Kidney tubule cell (primary cell): ENCODE data around the gene DPYD.

Experiments used
- DNase-seq: peaks from one replicate; pipeline ENCODE4 v3.0.0-alpha.2; 2018; ENCODE audit warnings: low spot score

The DPYD gene

DNA sequence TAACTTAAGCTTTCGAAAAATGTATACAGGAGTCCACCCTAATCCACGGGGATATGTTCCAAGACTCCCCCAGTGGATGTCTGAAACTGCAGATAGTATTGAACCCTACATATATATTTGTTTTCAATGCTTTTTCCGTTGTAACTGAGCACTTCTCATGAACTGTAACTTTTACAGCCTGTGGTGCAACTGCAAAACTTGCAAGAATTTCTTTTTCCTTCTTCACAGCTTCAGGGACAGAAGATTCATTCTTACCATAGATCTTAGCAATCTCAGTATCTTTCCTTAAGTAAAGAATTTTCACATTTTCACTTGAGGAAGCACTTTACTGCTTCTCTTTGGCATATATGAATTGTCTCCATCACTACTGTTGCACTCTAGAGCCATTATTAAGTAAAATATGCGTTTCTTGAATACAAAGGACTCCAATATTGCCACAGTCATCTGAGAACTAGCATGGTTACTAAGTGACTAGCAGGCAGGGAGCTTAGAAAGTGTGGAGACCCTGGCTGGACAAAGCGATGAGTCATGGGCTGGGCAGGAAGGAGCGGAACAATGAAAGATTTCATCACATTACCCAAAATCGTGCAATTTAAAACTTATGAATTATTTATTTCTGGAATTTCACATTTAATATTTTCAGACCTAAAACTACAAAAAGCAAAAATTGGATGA is 14.1 kb downstream of the DPYD start:
- DNase-seq = peak; percentile 78

DNA sequence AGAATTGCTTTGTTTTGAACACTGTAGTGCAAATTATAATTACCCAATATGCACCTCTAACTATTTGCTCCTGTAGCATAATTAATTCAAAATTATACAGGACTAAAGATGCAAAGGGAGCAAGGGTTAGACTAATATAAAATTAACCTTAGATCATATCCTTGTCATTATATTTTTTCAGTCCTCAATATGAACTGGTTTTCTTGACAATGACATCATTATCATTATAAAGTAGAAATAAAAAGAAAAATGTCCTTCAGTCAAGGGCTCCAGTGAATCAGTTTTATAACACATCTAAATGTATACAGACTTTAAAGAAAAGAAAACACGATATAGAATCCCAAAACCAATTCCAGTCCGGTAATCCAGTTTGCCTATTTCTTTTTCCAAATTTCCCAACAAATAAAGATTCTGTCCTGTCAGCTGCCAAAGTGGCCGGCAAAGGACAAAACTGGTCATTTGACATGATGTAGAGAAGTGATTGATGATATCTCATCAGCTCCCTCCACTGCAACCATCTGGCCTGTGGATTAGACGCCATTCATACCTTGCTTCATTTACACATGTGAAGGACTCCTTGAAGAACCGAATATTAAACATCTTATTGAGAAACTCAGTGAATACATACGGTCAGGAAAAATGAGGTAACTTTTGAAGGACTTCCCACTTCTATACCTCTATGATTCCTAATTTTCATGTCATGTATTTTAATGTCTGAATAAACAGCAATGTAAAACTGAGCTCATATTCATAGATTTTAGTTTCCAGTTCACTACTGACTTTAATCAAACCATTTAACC is 15.5 kb downstream of the DPYD start:
- DNase-seq = no peak

DNA sequence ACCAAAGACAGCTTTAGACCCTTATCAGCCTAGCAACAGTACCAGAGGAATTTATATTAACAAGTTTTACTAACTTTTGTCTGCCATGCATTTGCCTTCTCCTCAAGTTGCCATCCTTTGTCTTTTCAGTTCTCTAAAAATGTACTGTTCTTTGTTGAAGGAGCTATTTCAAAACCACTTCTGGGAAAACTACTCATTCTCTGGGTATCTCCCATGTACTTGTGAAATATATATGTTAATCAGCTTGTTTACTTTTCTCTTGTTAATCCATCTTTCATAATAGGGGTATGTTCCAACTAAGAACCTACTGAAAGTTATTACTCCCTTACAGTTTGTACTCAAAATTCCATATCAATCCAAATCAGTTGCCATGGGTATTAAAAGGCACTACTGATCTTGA is 16.3 kb downstream of the DPYD start:
- no peak for DNase-seq

DNA sequence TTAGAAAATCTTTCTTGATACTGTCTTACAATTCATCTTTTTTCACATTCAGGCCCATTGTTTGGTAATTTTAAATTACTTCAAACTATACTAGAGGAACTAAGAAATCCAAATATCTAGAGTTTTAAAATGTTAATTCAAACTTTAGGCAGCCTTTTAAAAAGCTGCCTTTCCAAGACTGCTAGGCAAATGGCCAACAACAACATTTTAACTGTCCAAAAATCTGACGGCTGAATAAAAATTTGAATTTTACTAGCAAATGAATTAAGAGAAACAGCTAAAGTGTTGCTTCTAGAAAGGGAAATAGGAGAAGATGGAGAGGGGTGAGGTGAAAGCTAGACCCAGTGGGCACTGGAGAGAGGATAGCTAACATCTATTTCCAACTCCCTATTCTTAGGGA is 17.2 kb downstream of the DPYD start:
- no peak for DNase-seq

DNA sequence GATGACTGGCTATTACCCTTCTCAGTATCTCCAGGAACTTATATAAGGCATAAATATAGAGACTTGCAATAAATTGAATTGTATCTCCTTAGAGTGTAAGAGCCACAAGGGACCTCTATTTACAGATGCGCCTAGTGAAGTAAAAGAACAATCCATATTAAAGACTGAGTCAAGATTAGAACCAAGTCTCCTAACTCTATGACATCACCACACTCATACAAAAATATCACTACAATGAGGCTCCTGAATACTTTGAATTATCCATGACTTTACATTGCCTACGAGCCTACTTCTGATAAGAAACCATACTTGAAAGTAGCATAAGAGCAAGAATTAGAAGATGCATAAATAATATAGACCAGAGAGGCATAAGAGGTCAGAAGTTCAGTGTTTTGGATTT is 18.8 kb downstream of the DPYD start:
- DNase-seq = no peak

DNA sequence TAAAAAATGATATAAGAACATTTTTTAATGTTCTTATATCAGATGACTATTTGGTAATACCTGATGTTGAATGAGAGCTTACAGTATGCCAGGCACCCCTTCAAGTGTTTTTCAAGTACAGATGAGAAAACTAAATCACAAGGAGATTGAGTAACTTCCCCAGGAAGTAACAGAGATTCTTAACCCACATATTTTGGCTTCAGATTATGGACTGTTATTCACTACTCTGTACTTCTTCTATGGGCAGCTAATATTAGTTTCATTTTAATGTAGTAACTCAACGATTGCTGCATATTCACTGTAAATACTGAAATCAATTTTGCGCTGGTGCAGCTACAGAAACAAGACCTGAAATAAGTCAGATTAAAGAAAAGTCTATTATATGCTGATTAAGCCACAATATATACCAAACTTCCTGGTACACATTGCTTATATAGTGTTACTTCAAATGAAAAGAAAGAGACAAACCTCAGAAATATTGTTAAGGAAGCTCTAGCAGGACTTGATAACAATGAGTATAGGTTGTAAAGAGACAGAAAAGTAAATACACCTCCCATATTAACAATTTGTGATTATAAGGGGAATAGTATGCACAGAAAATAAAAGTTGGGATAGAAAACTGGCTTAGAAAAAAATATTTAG is 19.7 kb downstream of the DPYD start:
- no peak for DNase-seq

DNA sequence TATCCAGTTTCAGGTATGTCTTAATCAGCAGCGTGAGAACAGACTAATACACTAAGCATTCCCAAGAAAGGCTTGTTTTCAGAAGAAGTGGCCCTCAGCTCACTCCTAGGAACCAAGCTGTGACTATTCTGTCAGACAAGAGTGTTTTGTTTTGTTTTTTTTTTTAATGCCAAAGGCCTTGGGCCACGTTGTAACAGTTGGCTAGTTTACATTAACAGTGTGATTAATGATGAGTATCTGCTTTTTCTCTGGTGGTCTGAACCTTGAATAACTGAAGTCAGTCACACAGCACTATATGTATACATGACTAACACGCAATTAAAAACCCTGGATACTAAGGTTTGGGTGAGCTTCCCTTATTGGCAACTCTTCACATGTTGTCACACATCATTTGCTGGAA is 21.9 kb downstream of the DPYD start:
- peak; percentile 43 for DNase-seq

DNA sequence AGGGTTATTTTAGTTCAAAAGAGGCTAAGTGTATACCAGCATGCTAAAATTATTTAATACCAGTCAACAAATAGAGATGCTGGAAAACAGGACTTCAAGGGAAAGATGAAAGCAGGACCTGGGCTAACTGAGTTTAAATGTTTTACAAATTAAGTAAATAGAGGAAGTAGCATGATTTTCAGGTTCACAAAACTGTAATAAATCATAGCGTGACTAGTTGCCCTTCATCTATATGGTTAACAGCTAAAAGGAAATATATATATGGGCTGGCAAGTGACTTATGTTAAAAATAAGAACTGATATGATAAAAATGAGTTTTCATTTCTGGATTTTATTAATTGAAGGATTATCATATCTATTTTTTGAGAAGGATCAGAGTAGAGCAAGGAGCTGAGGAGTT is 25.6 kb downstream of the DPYD start:
- DNase-seq = no peak

DNA sequence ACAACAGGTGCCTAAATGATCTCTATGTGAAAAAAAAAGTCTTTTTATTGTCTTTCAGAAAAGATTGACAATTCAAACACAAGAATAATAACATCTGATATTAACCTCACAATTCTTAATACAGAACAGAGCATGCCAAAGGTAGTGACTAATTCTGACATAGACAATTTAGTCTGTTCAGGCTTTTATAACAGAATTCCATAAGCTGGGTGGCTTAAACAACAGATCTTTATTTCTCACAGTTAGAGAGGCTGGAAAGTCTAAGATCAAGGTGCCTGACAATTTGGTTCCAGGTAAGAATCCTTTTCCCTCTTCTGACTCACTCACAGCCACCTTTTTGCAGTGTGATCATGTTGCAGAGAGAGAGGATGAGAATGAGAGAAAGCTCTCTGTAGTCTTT is 27.0 kb downstream of the DPYD start:
- DNase-seq = peak; percentile 23

DNA sequence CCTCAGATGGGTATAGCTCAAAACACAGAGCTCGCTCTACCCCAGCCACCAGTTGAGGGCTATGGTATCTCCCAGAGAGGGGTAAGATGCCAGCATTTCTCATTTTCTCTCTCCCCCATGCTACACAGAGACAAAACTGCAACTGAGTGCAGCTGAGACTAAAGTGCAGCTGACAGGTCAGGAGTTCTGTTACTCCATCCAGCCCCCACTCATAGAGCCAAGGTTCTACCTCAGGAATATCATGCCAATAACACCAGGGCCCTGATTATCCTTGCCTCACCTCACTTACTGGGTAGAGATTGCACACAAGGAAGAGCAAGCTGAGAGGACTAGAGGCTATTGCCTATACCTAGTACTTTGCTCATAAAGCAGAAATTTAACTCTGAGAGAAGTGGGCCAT is 34.6 kb downstream of the DPYD start:
- no peak for DNase-seq

DNA sequence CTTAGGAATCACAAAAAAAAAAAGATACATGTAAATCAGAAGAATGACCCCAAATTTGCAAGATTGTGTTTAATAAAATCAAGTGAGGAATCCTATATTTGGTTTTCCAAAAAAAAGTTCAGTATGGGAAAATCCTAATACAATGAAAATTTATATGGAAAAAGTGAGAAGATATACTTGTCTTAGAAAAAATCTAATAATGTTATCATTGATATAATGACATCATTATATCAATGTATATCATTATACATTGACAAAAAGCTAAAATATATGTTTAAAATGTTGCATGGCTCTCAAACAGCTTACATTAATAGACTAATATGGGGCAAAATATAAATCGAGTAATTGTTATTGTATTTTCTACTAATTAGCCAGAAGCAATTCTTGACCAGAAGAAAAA is 37.0 kb downstream of the DPYD start:
- DNase-seq = no peak

DNA sequence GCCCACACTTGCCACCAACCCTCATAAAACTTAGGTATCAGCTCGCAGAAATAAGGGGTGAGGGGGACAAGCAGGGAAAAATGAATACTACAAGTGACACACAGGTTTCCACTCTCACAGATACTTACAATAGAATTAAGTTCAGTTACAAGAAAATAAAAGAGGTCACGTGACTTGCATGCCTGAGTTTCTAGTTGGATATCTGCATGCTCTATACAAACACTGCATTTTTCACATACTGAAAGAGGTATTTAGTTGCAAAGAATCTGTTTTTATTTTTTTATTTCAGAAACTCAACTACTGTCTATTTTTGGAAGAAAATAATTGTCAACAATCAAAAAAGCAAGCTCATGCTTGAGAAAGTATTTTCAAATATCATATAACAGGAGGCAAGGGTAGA is 43.5 kb downstream of the DPYD start:
- no peak for DNase-seq

DNA sequence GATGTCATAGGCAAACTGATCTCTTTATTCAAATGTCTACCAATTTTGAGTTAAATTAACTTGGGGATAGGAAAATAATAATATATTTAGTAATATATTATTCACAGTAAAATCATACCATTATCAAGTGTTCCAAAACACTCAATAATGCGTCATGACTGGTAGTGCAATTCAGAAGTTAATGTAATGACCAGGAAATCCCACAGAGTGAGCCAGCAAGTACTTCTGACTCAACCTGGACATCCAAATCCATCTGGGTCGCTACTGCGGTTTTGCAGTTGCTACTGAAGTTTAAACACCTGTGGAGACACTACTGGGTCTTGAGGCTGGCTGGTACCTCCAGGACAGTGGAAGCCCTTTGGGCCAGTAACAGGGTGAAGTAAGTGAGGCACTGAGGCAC is 44.8 kb downstream of the DPYD start:
- DNase-seq = no peak

DNA sequence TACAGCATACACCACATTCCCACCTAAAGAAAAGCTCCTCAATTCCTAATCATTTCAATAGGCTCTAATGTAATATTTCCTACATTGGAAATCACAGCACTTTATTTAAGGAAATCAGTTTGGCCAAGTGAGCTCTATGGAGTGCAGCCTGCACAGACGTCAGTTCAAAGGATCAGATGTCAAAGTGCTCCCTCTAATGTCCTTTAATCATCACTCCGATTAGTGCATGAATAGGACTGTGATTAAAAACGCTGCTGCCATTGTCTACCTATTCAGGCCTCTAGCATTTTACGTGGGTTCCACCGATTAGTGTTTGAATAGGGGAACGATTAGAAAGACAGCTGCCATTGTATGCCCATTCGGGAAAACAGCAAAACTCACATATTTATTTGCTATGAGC is 50.2 kb downstream of the DPYD start:
- DNase-seq = no peak

DNA sequence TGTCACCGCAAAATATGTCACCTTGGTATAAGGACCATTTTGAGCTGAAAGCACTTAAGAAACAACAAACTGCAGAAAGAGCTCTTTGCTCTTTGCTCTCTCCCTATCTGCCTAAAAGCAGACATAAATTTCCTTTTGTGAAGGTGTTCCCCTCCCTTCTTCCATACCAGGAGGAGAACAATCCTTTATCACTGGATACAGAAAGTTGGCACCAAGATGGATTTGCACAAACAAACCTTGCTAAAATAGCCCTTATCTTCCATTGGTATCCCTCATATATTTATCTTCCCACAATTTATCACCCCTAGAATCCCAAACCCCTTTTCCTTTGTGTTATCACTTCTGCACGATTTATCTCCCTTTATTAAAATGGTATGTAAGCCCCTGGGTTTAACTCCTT is 51.4 kb downstream of the DPYD start:
- DNase-seq = no peak

DNA sequence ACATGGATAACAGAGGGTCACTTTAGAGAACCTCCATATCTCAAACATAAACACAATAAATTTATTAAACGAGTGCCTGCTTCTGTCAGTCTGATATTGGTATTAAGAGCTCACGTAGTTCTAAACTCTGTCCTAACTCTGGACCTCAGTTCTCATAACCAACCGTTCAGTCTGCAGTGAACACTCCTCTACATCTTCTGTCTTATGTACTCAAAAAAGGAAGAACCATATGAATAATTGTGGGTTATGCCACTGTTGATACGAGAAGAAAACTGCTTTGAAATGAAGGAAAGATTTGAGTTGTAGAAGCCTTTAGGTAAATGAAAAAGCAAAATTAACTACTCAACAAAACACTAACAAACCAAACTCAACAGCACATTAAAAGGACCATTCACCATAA is 53.7 kb downstream of the DPYD start:
- DNase-seq = no peak

DNA sequence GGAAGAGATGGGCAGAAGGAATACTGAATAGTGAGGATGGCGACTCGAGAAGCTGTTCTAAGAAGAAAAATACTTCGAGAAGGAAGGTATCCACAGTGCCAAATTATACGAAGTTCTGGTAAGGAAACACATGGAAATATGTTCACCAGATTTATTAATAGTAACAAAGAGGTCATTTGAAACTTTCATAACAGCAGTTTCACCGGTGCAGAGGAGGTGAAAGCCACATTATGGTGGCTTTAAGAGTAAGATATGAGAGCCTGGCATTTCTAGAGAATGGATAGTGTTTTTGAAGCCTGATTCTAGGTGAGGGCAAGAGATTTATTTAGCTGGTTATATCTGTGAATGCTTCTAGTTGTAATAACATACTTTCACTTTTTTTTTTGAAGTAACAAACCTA is 56.2 kb downstream of the DPYD start:
- DNase-seq = no peak

DNA sequence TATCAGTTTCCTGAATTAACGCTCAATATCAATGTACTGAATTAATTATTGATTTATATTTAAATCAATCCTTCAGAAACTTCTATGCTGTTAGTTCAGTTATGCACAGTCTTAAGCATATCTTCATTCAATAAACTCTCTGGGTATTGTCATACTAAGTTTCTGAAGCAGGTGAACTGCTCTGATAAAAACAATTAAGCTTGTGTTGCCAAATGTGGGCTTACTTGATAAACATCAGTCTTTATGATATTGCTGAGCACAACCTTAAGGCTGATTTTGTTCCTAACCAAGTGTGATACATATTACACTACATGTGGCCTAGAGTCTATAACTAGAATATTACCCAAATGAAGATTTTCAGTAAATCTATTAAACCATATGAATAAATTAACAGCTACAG is 67.6 kb downstream of the DPYD start:
- DNase-seq = no peak

DNA sequence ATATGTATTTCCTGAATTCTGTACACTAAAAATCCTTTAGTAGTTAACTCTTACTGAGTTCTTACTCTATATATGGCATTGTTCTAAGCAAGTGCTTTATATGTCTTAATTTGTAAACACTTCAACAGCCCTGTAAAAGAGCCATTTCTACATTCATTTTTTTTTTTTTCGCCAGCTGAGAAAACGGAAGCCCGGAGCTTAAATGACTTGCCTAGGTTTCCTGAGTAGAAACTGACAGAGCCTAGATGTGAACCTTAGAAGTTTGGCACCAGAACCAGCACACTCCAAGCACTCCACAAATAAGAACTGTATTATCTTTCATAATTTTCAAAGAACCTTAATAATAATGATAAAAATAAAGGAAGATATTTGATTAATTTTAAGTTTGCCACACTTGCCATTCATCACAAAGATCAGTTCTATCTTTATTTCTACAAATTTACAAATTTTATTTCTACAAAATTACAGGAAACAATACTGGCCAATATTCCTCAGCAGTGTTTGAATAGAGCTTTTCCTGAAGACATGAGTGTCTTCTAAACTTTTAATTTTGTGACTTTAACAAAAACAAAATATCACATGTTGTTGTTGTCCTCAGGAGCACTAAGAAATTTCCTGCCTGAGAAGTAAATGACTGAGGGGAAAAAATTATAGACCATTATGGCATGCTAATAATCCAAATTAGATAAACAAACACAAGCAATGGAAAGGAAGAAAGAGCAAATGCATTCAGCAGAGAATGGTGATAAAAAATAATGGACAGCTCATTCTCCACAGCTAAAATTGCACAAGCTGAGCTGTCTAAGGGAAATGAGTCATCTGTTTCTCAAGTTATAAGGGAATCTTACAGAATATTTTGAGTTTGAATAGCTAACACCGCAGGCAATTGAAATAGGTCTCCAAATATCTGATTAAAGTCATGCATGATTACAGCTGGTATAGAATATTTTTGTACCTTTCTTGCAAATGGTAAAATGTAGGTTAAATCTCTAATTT is 71.2 kb downstream of the DPYD start:
- peak; percentile 57 for DNase-seq

DNA sequence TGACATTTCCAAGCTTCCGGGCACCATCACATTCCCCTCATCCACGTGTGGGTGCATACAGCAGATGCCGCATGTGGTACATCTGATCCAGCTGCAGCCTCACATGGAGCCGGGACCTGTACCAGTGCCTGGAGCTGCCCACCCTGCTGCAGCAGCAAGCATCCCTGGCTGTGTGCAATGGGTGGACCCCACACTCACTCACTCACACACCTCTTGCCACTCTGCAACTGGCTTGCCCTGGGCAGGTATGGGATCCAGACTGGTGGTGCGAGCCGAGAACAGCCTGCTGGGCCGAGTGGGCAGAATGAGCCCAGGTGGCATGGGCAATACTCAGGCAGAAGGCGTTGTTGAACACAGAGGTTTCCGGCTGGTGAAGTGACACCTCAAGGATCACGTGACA is 75.0 kb downstream of the DPYD start:
- no peak for DNase-seq

DNA sequence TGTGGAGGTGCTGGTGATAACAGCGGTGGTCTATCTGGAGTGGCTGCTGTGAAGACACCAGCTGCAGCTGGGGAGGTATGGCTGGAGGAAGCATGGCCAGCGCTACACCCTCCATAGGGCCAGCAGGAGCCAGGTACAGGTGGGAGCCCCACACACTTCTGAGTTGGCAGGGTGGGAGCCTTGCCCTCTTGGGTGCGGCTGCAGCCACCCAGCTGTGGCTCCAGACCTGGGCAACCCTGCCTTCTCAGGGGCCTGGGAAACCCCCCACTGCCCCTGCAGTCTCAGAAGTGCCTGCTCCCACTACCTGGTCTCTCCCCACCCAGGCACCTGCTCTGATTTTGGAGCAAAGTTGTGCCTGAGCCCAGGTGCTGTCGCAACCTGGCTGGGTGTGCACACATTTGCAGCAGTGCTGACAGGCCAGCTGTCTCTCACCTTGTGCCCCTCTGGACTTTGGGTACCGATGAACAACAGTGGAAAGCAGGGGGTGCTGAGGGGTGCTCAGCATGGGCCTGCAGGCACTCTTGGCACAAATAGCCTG is 76.2 kb downstream of the DPYD start:
- no peak for DNase-seq

DNA sequence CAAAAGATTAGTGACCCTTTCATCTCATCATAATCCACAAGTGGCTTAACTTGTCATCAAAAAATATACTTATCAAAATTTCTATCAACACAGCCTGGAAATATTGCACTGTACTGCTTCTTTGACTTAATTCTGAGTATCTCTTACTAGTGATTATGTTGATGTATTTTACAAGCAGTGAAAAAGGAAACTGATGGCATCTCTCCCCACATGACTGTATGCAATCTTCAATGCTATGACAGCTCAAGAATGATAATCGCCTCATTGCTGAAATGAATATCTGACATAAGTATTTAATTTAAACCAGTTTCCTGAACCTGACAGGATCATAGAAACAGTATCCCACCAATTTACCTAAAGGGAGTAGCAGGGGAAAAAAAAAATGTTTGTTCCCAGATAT is 79.5 kb downstream of the DPYD start:
- DNase-seq = no peak
